Pons (tissue), 1 donor: ENCODE measurements around the gene DIDO1.

Source experiments
- DNase-seq: peaks from one replicate; pipeline ENCODE4 v3.0.0-alpha.2; 2016; ENCODE audit warnings: low spot score

Gene DIDO1

DNA sequence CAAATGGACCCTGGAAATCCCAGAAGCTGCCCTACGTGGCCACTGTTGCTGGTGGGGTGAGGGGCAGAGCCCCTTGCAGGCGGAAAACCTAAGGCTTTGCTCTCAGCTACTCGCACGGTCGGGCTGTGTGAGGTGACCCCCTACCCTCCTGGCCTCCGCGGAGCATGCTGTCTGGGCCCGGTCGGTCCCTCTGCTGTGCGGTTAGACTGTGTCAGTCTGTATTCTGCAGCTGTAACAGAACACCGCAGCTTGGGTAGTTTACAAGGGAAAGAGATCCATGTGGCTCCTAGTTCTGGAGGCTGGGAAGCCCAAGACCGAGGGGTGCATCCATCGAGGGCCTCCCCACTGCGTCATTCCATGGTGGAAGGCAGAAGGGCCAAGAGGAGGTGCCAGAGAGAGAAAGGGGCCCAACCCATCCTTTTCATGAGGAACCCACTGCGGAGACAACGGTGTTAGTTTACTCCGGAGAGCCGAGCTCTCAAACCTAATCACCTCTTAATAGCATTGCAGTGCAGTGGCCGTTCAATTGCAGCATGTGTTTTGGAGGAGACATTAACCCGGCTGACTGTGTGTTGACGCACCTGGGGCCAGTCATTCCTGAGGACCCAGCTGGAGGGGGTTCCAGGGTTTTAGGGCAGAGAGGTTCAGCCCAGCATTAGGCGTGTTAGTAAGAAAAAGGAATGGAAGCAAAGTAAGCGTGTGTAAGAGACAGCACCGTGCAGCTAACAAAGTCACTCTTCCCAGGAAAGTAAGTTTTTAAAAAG is 91.2 kb downstream of the DIDO1 start:
- DNase-seq, result no peak

DNA sequence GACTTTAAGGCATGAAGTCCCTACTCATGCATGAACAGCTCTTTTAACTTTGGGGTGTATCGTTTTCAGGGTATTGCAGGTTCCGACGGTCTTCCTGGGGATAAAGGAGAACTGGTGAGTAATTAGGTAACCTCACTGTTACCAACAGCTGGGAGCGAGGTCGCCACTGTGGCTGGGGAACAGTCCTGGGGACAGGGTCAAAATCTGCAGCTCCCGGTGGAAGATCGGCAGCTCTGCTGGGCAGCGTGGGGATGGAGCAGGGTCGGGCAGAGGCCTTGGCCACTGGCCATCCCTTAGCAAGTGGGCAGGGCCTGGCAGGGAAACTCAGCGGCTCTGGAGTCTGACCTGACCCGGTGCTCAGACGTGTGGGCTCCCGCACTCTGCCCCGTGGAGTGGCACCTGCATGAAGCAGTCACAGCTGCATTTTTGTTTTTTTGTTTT is 93.3 kb downstream of the DIDO1 start:
- DNase-seq, result no peak

GRCh38 chr20:62832212-62832922 is 93.9 kb downstream of the DIDO1 start:
- no peak for DNase-seq

GRCh38 chr20:62831854-62832211 is 94.5 kb downstream of the DIDO1 start:
- peak; percentile 24 for DNase-seq

GRCh38 chr20:62831361-62831788 is 94.9 kb downstream of the DIDO1 start:
- DNase-seq, result no peak

GRCh38 chr20:62830821-62831220 is 95.5 kb downstream of the DIDO1 start:
- DNase-seq, result no peak

- DNase-seq, result no peak
Observed at GRCh38 chr20:62830251-62830650, 96.1 kb downstream of the DIDO1 start.

DNA sequence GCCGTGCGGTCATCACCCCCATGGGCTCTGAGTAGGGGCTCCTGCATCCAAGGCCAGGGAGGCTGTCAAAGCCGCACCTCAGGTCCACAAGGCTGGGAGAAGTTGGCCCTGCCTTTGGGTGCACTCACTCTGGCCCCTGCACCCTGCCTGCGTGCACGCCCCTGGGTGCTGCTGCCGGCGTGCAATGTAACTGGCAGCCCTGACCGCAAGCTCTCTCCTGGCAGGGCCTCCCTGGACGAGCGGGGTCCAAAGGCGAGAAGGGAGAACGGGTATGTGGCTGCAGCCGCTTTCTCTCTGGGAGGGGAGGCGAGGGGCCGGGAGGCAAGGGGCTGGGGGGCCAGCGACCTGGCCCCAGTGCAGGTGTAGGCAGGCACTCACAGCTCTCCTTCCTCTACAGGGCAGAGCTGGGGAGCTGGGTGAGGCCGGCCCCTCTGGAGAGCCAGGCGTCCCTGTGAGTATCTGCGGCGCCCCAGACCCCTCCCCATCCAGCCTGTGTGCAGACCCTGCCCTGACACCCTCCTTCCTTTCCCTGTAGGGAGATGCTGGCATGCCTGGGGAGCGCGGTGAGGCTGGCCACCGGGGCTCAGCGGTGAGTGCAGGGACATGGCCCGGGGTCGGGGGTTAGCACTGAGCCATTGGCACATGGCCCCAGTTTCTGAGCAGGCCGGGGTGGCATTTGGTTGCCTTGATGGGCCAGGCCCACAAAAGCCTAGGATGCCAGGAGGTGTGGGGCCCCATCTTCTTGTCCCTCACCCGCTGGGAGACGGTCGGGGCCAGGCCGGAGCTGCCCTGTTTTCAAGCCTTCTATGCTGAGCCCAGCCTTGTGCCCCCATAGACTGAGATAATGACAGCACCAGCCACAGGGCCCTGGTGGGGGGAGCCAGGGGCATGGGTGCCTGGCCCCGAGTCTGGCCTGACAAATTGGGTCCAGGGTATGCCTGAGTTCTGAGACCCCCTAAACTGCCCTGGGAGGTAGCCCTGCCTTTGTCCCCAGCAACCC is 96.8 kb downstream of the DIDO1 start:
- DNase-seq, result no peak

GRCh38 chr20:62828511-62829230 is 97.6 kb downstream of the DIDO1 start:
- DNase-seq, result no peak

GRCh38 chr20:62828051-62828450 is 98.3 kb downstream of the DIDO1 start:
- no peak for DNase-seq
